ENCODE results near the gene PTPRT. TPM values are rescaled to one million over a fixed set of nuclear protein-coding genes. Genes with fewer than 3 reads are reported as not detected.

Gene PTPRT
- total and polyA plus RNA-seq, 2 experiments from 2014 or later = not detected

- TF ChIP-seq, protein P1, sequence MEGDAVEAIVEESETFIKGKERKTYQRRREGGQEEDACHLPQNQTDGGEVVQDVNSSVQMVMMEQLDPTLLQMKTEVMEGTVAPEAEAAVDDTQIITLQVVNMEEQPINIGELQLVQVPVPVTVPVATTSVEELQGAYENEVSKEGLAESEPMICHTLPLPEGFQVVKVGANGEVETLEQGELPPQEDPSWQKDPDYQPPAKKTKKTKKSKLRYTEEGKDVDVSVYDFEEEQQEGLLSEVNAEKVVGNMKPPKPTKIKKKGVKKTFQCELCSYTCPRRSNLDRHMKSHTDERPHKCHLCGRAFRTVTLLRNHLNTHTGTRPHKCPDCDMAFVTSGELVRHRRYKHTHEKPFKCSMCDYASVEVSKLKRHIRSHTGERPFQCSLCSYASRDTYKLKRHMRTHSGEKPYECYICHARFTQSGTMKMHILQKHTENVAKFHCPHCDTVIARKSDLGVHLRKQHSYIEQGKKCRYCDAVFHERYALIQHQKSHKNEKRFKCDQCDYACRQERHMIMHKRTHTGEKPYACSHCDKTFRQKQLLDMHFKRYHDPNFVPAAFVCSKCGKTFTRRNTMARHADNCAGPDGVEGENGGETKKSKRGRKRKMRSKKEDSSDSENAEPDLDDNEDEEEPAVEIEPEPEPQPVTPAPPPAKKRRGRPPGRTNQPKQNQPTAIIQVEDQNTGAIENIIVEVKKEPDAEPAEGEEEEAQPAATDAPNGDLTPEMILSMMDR (conservative IDR thresholded peaks at IDR 0.05; ENCODE audit: low read depth in 2 of 2) = no peak
- TF ChIP-seq EZH2phosphoT487 (IDR thresholded peaks at IDR 0.05; ENCODE audit: unreplicated experiment) (no peak), EZH2 (IDR thresholded peaks at IDR 0.05; ENCODE audit: low read depth, unreplicated experiment) (no peak), STAT1 (IDR thresholded peaks at IDR 0.05; ENCODE audit: unreplicated experiment) (no peak)
Observed at GRCh38 chr20:42979720-42980119, 210.0 kb downstream of the PTPRT start (continued).

DNA sequence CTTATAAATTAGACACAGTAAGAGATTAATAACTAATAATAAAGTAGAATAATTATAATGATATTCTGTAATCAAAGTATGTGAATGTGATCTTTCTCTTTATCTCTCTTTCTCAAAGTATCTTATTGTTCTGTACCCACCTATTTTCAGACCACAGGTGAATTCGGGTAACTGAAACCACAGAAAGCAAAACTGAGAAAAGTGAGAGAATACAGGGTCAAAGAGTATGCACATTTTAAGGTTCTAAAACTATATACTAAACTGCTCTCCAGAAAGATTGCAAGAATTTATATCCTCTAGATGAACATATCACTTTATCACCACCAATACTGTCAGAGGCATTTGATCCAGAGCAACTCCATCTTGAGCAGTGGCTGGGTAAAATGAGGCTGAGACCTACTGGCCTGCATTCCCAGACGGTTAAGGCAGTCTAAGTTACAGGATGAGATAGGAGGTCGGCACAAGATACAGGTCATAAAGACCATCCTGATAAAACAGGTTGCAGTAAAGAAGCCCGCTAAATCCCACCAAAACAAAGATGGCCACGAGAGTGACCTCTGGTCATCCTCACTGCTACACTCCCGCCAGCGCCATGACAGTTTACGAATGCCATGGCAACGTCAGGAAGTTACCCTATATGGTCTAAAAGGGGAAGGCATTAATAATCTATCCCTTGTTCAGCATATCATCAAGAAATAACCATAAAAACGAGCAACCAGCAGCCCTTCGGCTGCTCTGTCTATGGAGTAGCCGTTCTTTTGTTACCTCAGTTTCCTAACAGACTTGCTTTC lies 211.3 kb downstream of the PTPRT start:
- peaks cover 15% of the 10 kb centered on the region for H3K36me3 Mint-ChIP-seq (ENCODE audit: low read depth)
- TF ChIP-seq ZNF462 (CRISPR knock-in tag; IDR thresholded peaks at IDR 0.05) = no peak
- TF ChIP-seq ZNF114 (CRISPR knock-in tag; IDR thresholded peaks at IDR 0.05) = no peak
- TF ChIP-seq NANOG (IDR thresholded peaks at IDR 0.05; ENCODE audit: borderline replicate concordance) = no peak
- TF ChIP-seq EZH2 (IDR thresholded peaks at IDR 0.05; ENCODE audit: low read depth, unreplicated experiment) = no peak
- TF ChIP-seq CREB1 (CRISPR knock-in tag; IDR thresholded peaks at IDR 0.05; ENCODE audit: low read depth) = no peak
- no peak for TF ChIP-seq JUNB (IDR thresholded peaks at IDR 0.05; ENCODE audit: unreplicated experiment)
- TF ChIP-seq, protein P1 (conservative IDR thresholded peaks at IDR 0.05; ENCODE audit: low read depth in 2 of 2) = no peak
- TF ChIP-seq POLR2AphosphoS5 (IDR thresholded peaks at IDR 0.05; ENCODE audit: low read depth) = no peak
- TF ChIP-seq, protein P2, sequence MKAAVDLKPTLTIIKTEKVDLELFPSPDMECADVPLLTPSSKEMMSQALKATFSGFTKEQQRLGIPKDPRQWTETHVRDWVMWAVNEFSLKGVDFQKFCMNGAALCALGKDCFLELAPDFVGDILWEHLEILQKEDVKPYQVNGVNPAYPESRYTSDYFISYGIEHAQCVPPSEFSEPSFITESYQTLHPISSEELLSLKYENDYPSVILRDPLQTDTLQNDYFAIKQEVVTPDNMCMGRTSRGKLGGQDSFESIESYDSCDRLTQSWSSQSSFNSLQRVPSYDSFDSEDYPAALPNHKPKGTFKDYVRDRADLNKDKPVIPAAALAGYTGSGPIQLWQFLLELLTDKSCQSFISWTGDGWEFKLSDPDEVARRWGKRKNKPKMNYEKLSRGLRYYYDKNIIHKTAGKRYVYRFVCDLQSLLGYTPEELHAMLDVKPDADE (IDR thresholded peaks at IDR 0.05) = no peak
- TF ChIP-seq STAT1 (IDR thresholded peaks at IDR 0.05; ENCODE audit: unreplicated experiment) = no peak
- no peak for TF ChIP-seq EZH2phosphoT487 (IDR thresholded peaks at IDR 0.05; ENCODE audit: unreplicated experiment)
- TF ChIP-seq ZNF331 (CRISPR knock-in tag; IDR thresholded peaks at IDR 0.05; ENCODE audit: low read depth) = no peak

More for the DNA sequence above, 211.3 kb downstream of the PTPRT start:
- Mint-ChIP-seq H3K4me1 (peaks cover 5% of the 10 kb centered on the region; the same call in 2 of the 3 replicates), H3K27me3 (ENCODE audit: insufficient read depth, low read depth, poor library complexity) (peaks cover 2% of the 10 kb centered on the region), H3K4me3 (no peak overlapping the region), H3K27ac (no peak overlapping the region), H3K9me3 (peaks cover 85% of the 10 kb centered on the region)
- ATAC-seq (no peak), DNase-seq (ENCODE audit: low spot score) (no peak)
- Histone ChIP-seq H3K9me2 (ENCODE audit: insufficient read depth) (no peaks in the 10 kb centered on the region), H3K4me2 (no peak overlapping the region), H3K4me1 (ENCODE audit: insufficient read depth) (no peaks in the 10 kb centered on the region), H3K27ac (ENCODE audit: low read depth) (no peak overlapping the region), H3K27me3 (ENCODE audit: insufficient read depth) (no peaks in the 10 kb centered on the region), H3K79me2 (replicated peaks; ENCODE audit: insufficient read depth) (no peaks in the 10 kb centered on the region), H4K20me1 (replicated peaks; ENCODE audit: insufficient read depth) (no peaks in the 10 kb centered on the region), H3F3A (replicated peaks; ENCODE audit: low read depth) (no peaks in the 10 kb centered on the region), H3K36me3 (ENCODE audit: insufficient read depth) (peaks cover 15% of the 10 kb centered on the region), H3K4me3 (no peak overlapping the region), H2AFZ (no peak overlapping the region)
